GM19397 (cell line): ENCODE data around the gene TMEM209.
"Not testable (repeated sequence)": the region's sequence is repeated elsewhere in the genome, so short reads cannot be mapped to it uniquely, and the experiment has no call there.

Experiments used
- ATAC-seq: cut with Tn5 transposase; IDR thresholded peaks from one replicate; pipeline ENCODE4 v1.9.1; 2021; ENCODE audit warnings: mild to moderate bottlenecking, moderate library complexity; ENCODE audit not compliant: unreplicated experiment

Gene TMEM209

GRCh38 chr7:130205084-130205947 is at the start of gene TMEM209:
TMEM209 (minus strand) TSS chr7:130205406; CDS start chr7:130205375, 31 bp downstream.
- peak; percentile 95 for ATAC-seq

- ATAC-seq, result no peak
These were observed 49.3 kb upstream of the TMEM209 start for GRCh38 chr7:130254555-130254954.

GRCh38 chr7:130249626-130250025 is 44.4 kb upstream of the TMEM209 start:
- not testable (repeated sequence) for ATAC-seq

- ATAC-seq, result not testable (repeated sequence)
These were observed 43.6 kb upstream of the TMEM209 start for GRCh38 chr7:130248842-130249241.

- ATAC-seq, result not testable (repeated sequence)
These were observed 41.3 kb upstream of the TMEM209 start for GRCh38 chr7:130246491-130246890.

- not testable (repeated sequence) for ATAC-seq
These were observed 38.3 kb upstream of the TMEM209 start for GRCh38 chr7:130243486-130243885.

GRCh38 chr7:130242198-130243014 is 37.2 kb upstream of the TMEM209 start:
- ATAC-seq, result no peak

- no peak for ATAC-seq
These were observed 35.0 kb upstream of the TMEM209 start for GRCh38 chr7:130240240-130240639.

GRCh38 chr7:130236361-130236760 is 31.2 kb upstream of the TMEM209 start:
- not testable (repeated sequence) for ATAC-seq

GRCh38 chr7:130234078-130234477 is 28.9 kb upstream of the TMEM209 start:
- ATAC-seq, result no peak

GRCh38 chr7:130232209-130232608 is 27.0 kb upstream of the TMEM209 start:
- ATAC-seq, result no peak

GRCh38 chr7:130231792-130232191 is 26.6 kb upstream of the TMEM209 start:
- ATAC-seq, result no peak

- not testable (repeated sequence) for ATAC-seq
These were observed 24.8 kb upstream of the TMEM209 start for GRCh38 chr7:130229981-130230380.

GRCh38 chr7:130228840-130229502 is 23.8 kb upstream of the TMEM209 start:
- no peak for ATAC-seq

GRCh38 chr7:130227883-130228575 is 22.8 kb upstream of the TMEM209 start:
- no peak for ATAC-seq

GRCh38 chr7:130226333-130226732 is 21.1 kb upstream of the TMEM209 start:
- ATAC-seq, result no peak

- ATAC-seq, result not testable (repeated sequence)
These were observed 19.7 kb upstream of the TMEM209 start for GRCh38 chr7:130224923-130225322.

- no peak for ATAC-seq
These were observed 19.0 kb upstream of the TMEM209 start for GRCh38 chr7:130224210-130224609.

- no peak for ATAC-seq
These were observed 18.4 kb upstream of the TMEM209 start for GRCh38 chr7:130223646-130224045.

- ATAC-seq, result no peak
These were observed 16.5 kb upstream of the TMEM209 start for GRCh38 chr7:130221746-130222145.

- no peak for ATAC-seq
These were observed 14.7 kb upstream of the TMEM209 start for GRCh38 chr7:130219871-130220270.
